HG03442 (cell line): ENCODE measurements around the gene ODF2.

Experiments used
- ATAC-seq: cut with Tn5 transposase; IDR thresholded peaks from one replicate; pipeline ENCODE4 v1.9.1; 2021; ENCODE audit warnings: mild to moderate bottlenecking, moderate library complexity; ENCODE audit not compliant: unreplicated experiment

Gene ODF2

GRCh38 chr9:128526720-128527119 lies 70.9 kb downstream of the ODF2 start:
- ATAC-seq, result no peak

- no peak for ATAC-seq
Measured at GRCh38 chr9:128528445-128529160, 72.8 kb downstream of the ODF2 start.

GRCh38 chr9:128529191-128529590 lies 73.4 kb downstream of the ODF2 start:
- no peak for ATAC-seq

DNA sequence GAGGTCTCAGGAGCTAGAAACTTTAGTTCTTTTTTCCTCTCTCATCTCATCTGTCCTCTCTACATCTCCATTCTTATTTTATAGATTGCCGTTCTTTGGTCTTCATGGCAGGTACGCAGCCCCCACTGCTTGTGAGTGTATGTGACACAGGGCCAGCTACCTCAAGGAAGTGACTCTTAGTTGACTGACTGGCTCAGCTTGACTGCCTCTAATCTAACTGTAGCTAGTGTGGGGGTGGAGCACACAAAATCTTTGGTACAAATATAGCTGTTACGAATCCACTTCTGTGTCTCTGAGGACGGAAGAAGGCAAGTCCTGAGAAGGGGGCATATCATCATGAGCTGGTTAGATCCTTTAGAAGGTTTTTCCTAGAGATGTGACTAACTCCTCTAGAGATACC lies 76.8 kb downstream of the ODF2 start:
- ATAC-seq, result no peak

DNA sequence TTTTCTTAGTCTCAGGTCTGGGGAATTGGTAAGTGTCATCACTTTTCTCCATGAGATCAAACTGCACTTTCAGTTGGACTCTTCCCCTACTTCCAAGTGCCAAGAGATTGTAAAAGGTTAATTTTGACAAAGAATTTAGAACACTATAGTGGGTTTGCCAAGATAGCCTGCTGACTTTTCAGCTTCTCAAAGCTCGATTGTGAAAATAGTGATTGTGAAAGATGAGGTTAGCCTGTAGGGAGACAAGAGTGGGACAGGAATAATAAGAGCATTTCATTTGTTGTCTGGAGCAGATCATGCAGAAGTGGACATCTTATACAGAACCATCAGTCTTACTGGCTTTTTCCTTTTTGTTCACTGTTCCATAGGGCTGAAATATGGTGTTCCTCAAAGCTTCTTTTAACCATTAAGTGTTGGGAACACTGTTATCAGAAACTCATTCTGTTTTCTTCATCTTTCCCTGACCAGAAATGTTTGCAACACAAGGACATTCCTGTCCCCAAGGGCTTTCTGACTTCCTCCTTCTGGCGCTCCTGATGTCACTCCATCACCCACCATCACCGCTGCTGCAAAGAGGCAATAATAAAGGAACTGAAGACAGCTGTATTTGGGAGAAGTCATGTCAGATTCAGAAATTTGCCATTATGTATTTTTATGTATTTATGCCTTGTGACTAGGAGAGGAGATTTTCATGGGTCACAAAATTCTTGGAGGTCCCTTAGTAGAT lies 85.0 kb downstream of the ODF2 start:
- ATAC-seq, result no peak

GRCh38 chr9:128546504-128546903 lies 90.7 kb downstream of the ODF2 start:
- ATAC-seq, result no peak

DNA sequence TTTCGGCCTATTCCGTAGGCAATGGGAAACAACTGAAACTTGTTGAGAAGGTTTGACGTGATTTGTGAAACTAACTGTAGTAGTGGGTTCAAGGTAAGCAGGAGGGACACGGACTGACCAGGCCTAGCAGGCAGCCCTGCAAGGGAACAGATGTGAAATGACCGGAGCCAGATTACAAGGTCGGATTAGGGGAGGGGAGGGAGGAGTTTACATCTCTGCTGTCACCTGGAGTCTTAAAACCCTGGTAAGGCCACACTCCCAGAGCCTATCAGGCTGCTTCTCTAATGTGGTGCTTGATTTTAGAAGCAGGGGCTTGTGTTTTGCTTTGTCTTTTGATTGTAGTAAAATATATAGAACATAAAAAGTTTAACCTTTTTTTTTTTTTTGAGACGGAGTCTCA lies 93.1 kb downstream of the ODF2 start:
- ATAC-seq, result no peak

DNA sequence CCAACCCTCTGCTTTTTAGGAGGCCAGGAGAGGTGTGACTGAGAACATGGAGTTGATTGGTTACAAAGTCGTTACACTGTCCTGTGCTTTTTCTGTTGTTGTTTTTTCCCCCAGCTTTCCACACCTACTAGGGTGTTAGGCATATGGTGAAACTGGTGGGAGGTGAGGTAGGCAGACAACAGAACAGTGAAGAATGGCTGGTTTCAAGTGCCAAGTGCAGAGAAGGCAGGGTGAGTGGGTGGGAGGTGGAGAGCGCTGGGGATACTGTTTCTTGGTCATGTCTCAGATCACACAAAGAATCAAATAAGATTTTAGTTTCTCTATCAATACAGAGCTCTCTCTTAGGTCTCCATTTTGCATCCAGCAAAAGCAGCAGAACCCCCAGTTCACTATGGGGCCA lies 94.4 kb downstream of the ODF2 start:
- no peak for ATAC-seq
